ENCODE measurements around the gene OLFM3. TPM values are rescaled to one million over a fixed set of nuclear protein-coding genes. Genes with fewer than 3 reads are reported as not detected.

Gene OLFM3
- total and polyA plus RNA-seq, 10 of the 15 experiments (the other 5 are each of a cell fraction or from before 2014, with no cell fraction given): 0.09 to 0.33 TPM; not detected in 8

GRCh38 chr1:101995984-101996745 lies 561 bp downstream of the OLFM3 start:
- Histone ChIP-seq H3K4me1 (ENCODE audit: control insufficient read depth, insufficient read depth, low read length) (no peaks in the 10 kb centered on the region), H3K36me3 (ENCODE audit: control insufficient read depth in 2 of 2, insufficient read depth in 2 of 2, low read length in 1 of 2) (no peaks in the 10 kb centered on the region), H3K9ac (ENCODE audit: control insufficient read depth, insufficient read depth, low read length) (no peak overlapping the region), H3K27me3 (replicated peaks in 1 of 2; ENCODE audit: control insufficient read depth in 2 of 2, insufficient read depth in 2 of 2, low read length in 1 of 2) (no peaks in the 10 kb centered on the region; a peak in 1 of 4 replicates), H2AFZ (ENCODE audit: control insufficient read depth, low read depth, low read length) (no peak overlapping the region), H3K9me3 (replicated peaks; ENCODE audit: control insufficient read depth, insufficient read depth, low read length) (no peaks in the 10 kb centered on the region), H3K79me2 (ENCODE audit: control insufficient read depth, insufficient read depth, low read length) (no peaks in the 10 kb centered on the region), H4K20me1 (ENCODE audit: control insufficient read depth, insufficient read depth) (no peaks in the 10 kb centered on the region), H3K4me2 (ENCODE audit: control insufficient read depth, insufficient read depth) (no peak overlapping the region), H3K4me3 (no peak overlapping the region), H3K27ac (ENCODE audit: control insufficient read depth, insufficient read depth) (no peak overlapping the region)
- no peak for FAIRE-seq
- TF ChIP-seq SPI1 (IDR thresholded peaks at IDR 0.05; ENCODE audit: borderline replicate concordance, insufficient read depth, low read depth, low read length) (peak; percentile 40; the same call in 1 of the 2 replicates), ZNF207 (IDR thresholded peaks at IDR 0.05; ENCODE audit: borderline replicate concordance) (no peak)
- ChIA-PET SMC1A (ENCODE audit: uncharacterized antibody, unreplicated experiment) (no interaction called here), CTCF (interaction anchor here (0.5 kb wide), 1 partner anchor 20 kb away, joined by 3 read pairs; no protein-coding TSS in a partner anchor), RAD21 (ENCODE audit: unreplicated experiment) (no interaction called here), POLR2A (no interaction called here)
- 16% methylated on average over 20 of the region's 20 CpGs for WGBS (ENCODE audit: insufficient coverage, insufficient replicate concordance, low lambda C conversion rate, missing lambda C conversion rate)
- intact Hi-C loops (cut with micrococcal nuclease; ENCODE audit: unreplicated experiment) (no loop called here), in situ Hi-C loops (cut with MboI) (no loop called here)
- no peak for DNase-seq (ENCODE audit: low read depth, low spot score)
- no peak for ATAC-seq
- no TSS peak for BruUV-seq (replicated peaks)

GRCh38 chr1:101993710-101994109 lies 3.0 kb downstream of the OLFM3 start:
- no TSS peak for BruUV-seq (replicated peaks)
- no peaks in the 10 kb centered on the region for H4K20me1 ChIP-seq (ENCODE audit: control insufficient read depth, insufficient read depth)
- H3K9ac ChIP-seq (ENCODE audit: control insufficient read depth, insufficient read depth, low read length): no peak overlapping the region
- no peak overlapping the region for H3K27ac ChIP-seq (ENCODE audit: control insufficient read depth, insufficient read depth)
- ATAC-seq (no peak), DNase-seq (ENCODE audit: low read depth, low spot score) (no peak), FAIRE-seq (peak; percentile 47)
- H3K9me3 ChIP-seq (replicated peaks; ENCODE audit: control insufficient read depth, insufficient read depth, low read length): no peaks in the 10 kb centered on the region
- H3K36me3 ChIP-seq (ENCODE audit: control insufficient read depth in 2 of 2, insufficient read depth in 2 of 2, low read length in 1 of 2): no peaks in the 10 kb centered on the region
- H3K79me2 ChIP-seq (ENCODE audit: control insufficient read depth, insufficient read depth, low read length): no peaks in the 10 kb centered on the region
- TF ChIP-seq WRNIP1 (IDR thresholded peaks at IDR 0.05; ENCODE audit: borderline replicate concordance, low read depth, low read length): no peak
- TF ChIP-seq ZNF217 (IDR thresholded peaks at IDR 0.05): no peak
- TF ChIP-seq GABPA (IDR thresholded peaks at IDR 0.05; ENCODE audit: low read depth): no peak
- no peak for TF ChIP-seq CBX5 (IDR thresholded peaks at IDR 0.05; ENCODE audit: low read depth)
- peak; percentile 10; the same call in 1 of the 2 replicates for TF ChIP-seq SMC3 (IDR thresholded peaks at IDR 0.05; ENCODE audit: borderline replicate concordance, low read length)
- no peak for TF ChIP-seq KLF5 (IDR thresholded peaks at IDR 0.05; ENCODE audit: partially characterized antibody)
- no peak overlapping the region for H2AFZ ChIP-seq (ENCODE audit: control insufficient read depth, low read depth, low read length)
- ChIA-PET SMC1A (ENCODE audit: uncharacterized antibody, unreplicated experiment) (no interaction called here), CTCF (interaction anchor here (0.7 to 2.0 kb wide), 2 partner anchors 11 to 519 kb away, joined by 4 to 5 read pairs; no protein-coding TSS in a partner anchor), POLR2A (no interaction called here), RAD21 (ENCODE audit: unreplicated experiment) (interaction anchor here (0.6 to 0.9 kb wide), 2 partner anchors 8 to 434 kb away, joined by 3 read pairs; no protein-coding TSS in a partner anchor)
- intact Hi-C loops (cut with micrococcal nuclease; ENCODE audit: unreplicated experiment): no loop called here
- no peak overlapping the region for H3K4me2 ChIP-seq (ENCODE audit: control insufficient read depth, insufficient read depth)
- WGBS (ENCODE audit: insufficient coverage, insufficient replicate concordance, low lambda C conversion rate, missing lambda C conversion rate): 22% methylated on average over 3 of the region's 3 CpGs
- in situ Hi-C loops (cut with MboI): no loop called here
- no peak overlapping the region for H3K4me3 ChIP-seq
- H3K4me1 ChIP-seq (ENCODE audit: control insufficient read depth, insufficient read depth, low read length): no peaks in the 10 kb centered on the region
- H3K27me3 ChIP-seq (replicated peaks in 1 of 2; ENCODE audit: control insufficient read depth in 2 of 2, insufficient read depth in 2 of 2, low read length in 1 of 2): no peaks in the 10 kb centered on the region; a peak in 1 of 4 replicates

Measured in GM12878 (cell line).